ENCODE measurements around the gene ZSWIM2. TPM values are rescaled to one million over a fixed set of nuclear protein-coding genes. Genes with fewer than 3 reads are reported as not detected.

ZSWIM2 gene
- polyA plus RNA-seq, 1 donor from 2014 or later: not detected

GRCh38 chr2:186827862-186828492 is 21.0 kb downstream of the ZSWIM2 start:
- Histone ChIP-seq H3K79me2 (replicated peaks; ENCODE audit: insufficient read depth, low read length) (no peaks in the 10 kb centered on the region), H3K9me3 (ENCODE audit: low read length) (no peaks in the 10 kb centered on the region), H4K20me1 (ENCODE audit: insufficient read depth) (no peaks in the 10 kb centered on the region), H2AFZ (ENCODE audit: low read depth, low read length) (no peak overlapping the region), H3K4me2 (ENCODE audit: low read length) (no peak overlapping the region), H3K36me3 (ENCODE audit: insufficient read depth, low read length) (no peaks in the 10 kb centered on the region), H3K27me3 (ENCODE audit: insufficient read depth, low read depth, low read length) (no peaks in the 10 kb centered on the region), H3K4me3 (ENCODE audit: low read length) (no peak overlapping the region), H3F3A (ENCODE audit: insufficient read depth, low read length, poor library complexity, severe bottlenecking) (no peaks in the 10 kb centered on the region), H3K9ac (ENCODE audit: low read length) (no peak overlapping the region), H3K9me2 (ENCODE audit: insufficient read depth, low read length) (no peaks in the 10 kb centered on the region), H3K27ac (ENCODE audit: low read length) (no peak overlapping the region)
- TF ChIP-seq SMC3 (conservative IDR thresholded peaks at IDR 0.05; ENCODE audit: poor library complexity): no peak
- no peak for TF ChIP-seq REST (IDR thresholded peaks at IDR 0.05; ENCODE audit: borderline replicate concordance)
- no peak for TF ChIP-seq RAD21 (conservative IDR thresholded peaks at IDR 0.05)
- no peak for TF ChIP-seq POLR2AphosphoS5 (IDR thresholded peaks at IDR 0.05)
- no peak for TF ChIP-seq EZH2 (IDR thresholded peaks at IDR 0.05; ENCODE audit: borderline replicate concordance, insufficient read depth, low read length, poor library complexity, severe bottlenecking)
- TF ChIP-seq, protein P1, sequence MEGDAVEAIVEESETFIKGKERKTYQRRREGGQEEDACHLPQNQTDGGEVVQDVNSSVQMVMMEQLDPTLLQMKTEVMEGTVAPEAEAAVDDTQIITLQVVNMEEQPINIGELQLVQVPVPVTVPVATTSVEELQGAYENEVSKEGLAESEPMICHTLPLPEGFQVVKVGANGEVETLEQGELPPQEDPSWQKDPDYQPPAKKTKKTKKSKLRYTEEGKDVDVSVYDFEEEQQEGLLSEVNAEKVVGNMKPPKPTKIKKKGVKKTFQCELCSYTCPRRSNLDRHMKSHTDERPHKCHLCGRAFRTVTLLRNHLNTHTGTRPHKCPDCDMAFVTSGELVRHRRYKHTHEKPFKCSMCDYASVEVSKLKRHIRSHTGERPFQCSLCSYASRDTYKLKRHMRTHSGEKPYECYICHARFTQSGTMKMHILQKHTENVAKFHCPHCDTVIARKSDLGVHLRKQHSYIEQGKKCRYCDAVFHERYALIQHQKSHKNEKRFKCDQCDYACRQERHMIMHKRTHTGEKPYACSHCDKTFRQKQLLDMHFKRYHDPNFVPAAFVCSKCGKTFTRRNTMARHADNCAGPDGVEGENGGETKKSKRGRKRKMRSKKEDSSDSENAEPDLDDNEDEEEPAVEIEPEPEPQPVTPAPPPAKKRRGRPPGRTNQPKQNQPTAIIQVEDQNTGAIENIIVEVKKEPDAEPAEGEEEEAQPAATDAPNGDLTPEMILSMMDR (IDR thresholded peaks at IDR 0.05; ENCODE audit: poor library complexity, severe bottlenecking): no peak
- no peak for TF ChIP-seq TAF1 (IDR thresholded peaks at IDR 0.05; ENCODE audit: low read depth)
- TF ChIP-seq EP300 (conservative IDR thresholded peaks at IDR 0.05; ENCODE audit: poor library complexity, severe bottlenecking): no peak
- TF ChIP-seq MXI1 (conservative IDR thresholded peaks at IDR 0.05; ENCODE audit: poor library complexity, severe bottlenecking): no peak

GRCh38 chr2:186827411-186827810 is 21.6 kb downstream of the ZSWIM2 start:
- Histone ChIP-seq H3K27me3 (ENCODE audit: insufficient read depth, low read depth, low read length) (no peaks in the 10 kb centered on the region), H3F3A (ENCODE audit: insufficient read depth, low read length, poor library complexity, severe bottlenecking) (no peaks in the 10 kb centered on the region), H3K9me2 (ENCODE audit: insufficient read depth, low read length) (no peaks in the 10 kb centered on the region), H4K20me1 (ENCODE audit: insufficient read depth) (no peaks in the 10 kb centered on the region), H3K36me3 (ENCODE audit: insufficient read depth, low read length) (no peaks in the 10 kb centered on the region), H3K79me2 (replicated peaks; ENCODE audit: insufficient read depth, low read length) (no peaks in the 10 kb centered on the region), H3K9ac (ENCODE audit: low read length) (no peak overlapping the region), H3K4me2 (ENCODE audit: low read length) (no peak overlapping the region), H3K4me3 (ENCODE audit: low read length) (no peak overlapping the region), H3K9me3 (ENCODE audit: low read length) (no peaks in the 10 kb centered on the region), H3K27ac (ENCODE audit: low read length) (no peak overlapping the region), H2AFZ (ENCODE audit: low read depth, low read length) (no peak overlapping the region)
- TF ChIP-seq EP300 (conservative IDR thresholded peaks at IDR 0.05; ENCODE audit: poor library complexity, severe bottlenecking): no peak
- no peak for TF ChIP-seq SMC3 (conservative IDR thresholded peaks at IDR 0.05; ENCODE audit: poor library complexity)
- no peak for TF ChIP-seq RAD21 (conservative IDR thresholded peaks at IDR 0.05)
- no peak for TF ChIP-seq POLR2AphosphoS5 (IDR thresholded peaks at IDR 0.05)
- TF ChIP-seq, protein P1 (IDR thresholded peaks at IDR 0.05; ENCODE audit: poor library complexity, severe bottlenecking): no peak
- no peak for TF ChIP-seq REST (IDR thresholded peaks at IDR 0.05; ENCODE audit: borderline replicate concordance)
- TF ChIP-seq MXI1 (conservative IDR thresholded peaks at IDR 0.05; ENCODE audit: poor library complexity, severe bottlenecking): no peak
- no peak for TF ChIP-seq EZH2 (IDR thresholded peaks at IDR 0.05; ENCODE audit: borderline replicate concordance, insufficient read depth, low read length, poor library complexity, severe bottlenecking)
- no peak for TF ChIP-seq TAF1 (IDR thresholded peaks at IDR 0.05; ENCODE audit: low read depth)
